OCI-LY7 (cell line): ENCODE data around the gene IER5L. TPM values are rescaled to one million over a fixed set of nuclear protein-coding genes. Genes with fewer than 3 reads are reported as not detected.

Experiments used
- BruUV-seq: library from RNA; stranded (reverse); fragments of 400-500 nt; replicated peaks from 2 replicates; lab custom pipeline; 2021; lab: Mats Ljungman, UMichigan
- CTCF ChIA-PET: fragments of 300-600 bp; sonication (Branson Sonifier 250); formaldehyde crosslinking; loops from one replicate; lab custom pipeline; 2022; ENCODE audit warnings: antibody characterized with exemption; ENCODE audit not compliant: unreplicated experiment; lab: Charles Lee
- POLR2A ChIA-PET: fragments of 300-600 bp; sonication (Branson Sonifier 250); formaldehyde crosslinking; loops from one replicate; lab custom pipeline; 2022; ENCODE audit warnings: antibody characterized with exemption; lab: Charles Lee
- DNase-seq: peaks from one replicate; pipeline ENCODE4 v3.0.0-alpha.2; 2015; ENCODE audit warnings: low spot score
- H2AFZ ChIP-seq: fragments of 200-600 bp; sonication (generic), shearing (Covaris generic); 2 replicates; pipeline ENCODE4 v1.6.1; 2014; ENCODE audit warnings: mild to moderate bottlenecking, antibody characterized with exemption, low read length, moderate library complexity
- H3K27ac ChIP-seq: fragments of 200-600 bp; sonication (generic); 2 replicates; pipeline ENCODE4 v1.5.1; 2014; ENCODE audit warnings: mixed run types, low read depth, mild to moderate bottlenecking, moderate library complexity, low read length, inconsistent platforms; ENCODE audit not compliant: poor library complexity, severe bottlenecking
- H3K36me3 ChIP-seq: fragments of 200-600 bp; sonication (generic); 2 replicates; pipeline ENCODE4 v1.6.1; 2014; ENCODE audit warnings: mild to moderate bottlenecking, antibody characterized with exemption, low read length, moderate library complexity, mixed read lengths; ENCODE audit not compliant: insufficient read depth
- H3K4me1 ChIP-seq: fragments of 200-600 bp; sonication (generic); 2 replicates; pipeline ENCODE4 v1.5.1; 2014; ENCODE audit warnings: mild to moderate bottlenecking, low read length; ENCODE audit not compliant: insufficient read depth, poor library complexity, severe bottlenecking
- H3K4me2 ChIP-seq: fragments of 200-600 bp; sonication (generic); 2 replicates; pipeline ENCODE4 v1.6.1; 2014; ENCODE audit warnings: mild to moderate bottlenecking, low read length
- H3K4me3 ChIP-seq: fragments of 200-600 bp; sonication (generic); 2 replicates; pipeline ENCODE4 v1.5.1; 2014; ENCODE audit warnings: mild to moderate bottlenecking, low read depth, low read length; ENCODE audit not compliant: poor library complexity, severe bottlenecking
- H3K79me2 ChIP-seq: fragments of 200-600 bp; sonication (generic); 2 replicates; pipeline ENCODE4 v1.6.1; 2016; ENCODE audit warnings: low read depth, mild to moderate bottlenecking, low read length, moderate library complexity, mixed read lengths; ENCODE audit not compliant: insufficient read depth
- H3K9me2 ChIP-seq: fragments of 200-600 bp; sonication (generic); 2 replicates; pipeline ENCODE4 v1.6.1; 2016; ENCODE audit warnings: mild to moderate bottlenecking, low read length, mixed read lengths; ENCODE audit not compliant: insufficient read depth
- H3K9me3 ChIP-seq: fragments of 200-600 bp; sonication (generic); 2 replicates; pipeline ENCODE4 v1.6.1; 2014; ENCODE audit warnings: mild to moderate bottlenecking, mixed run types, low read length, mixed read lengths
- H4K20me1 ChIP-seq: fragments of 200-600 bp; sonication (generic); 2 replicates; pipeline ENCODE4 v1.6.1; 2014; ENCODE audit warnings: mild to moderate bottlenecking, antibody characterized with exemption, low read length, moderate library complexity, mixed read lengths; ENCODE audit not compliant: insufficient read depth
- CTCF ChIP-seq: fragments of 200-600 bp; sonication (generic); conservative IDR thresholded peaks from 2 replicates; pipeline ENCODE4 v1.5.1; 2014; ENCODE audit warnings: mild to moderate bottlenecking, antibody characterized with exemption, low read length, moderate library complexity, mixed read lengths
- EZH2phosphoT487 ChIP-seq: fragments of 200-600 bp; sonication (generic); IDR thresholded peaks from 2 replicates; pipeline ENCODE4 v1.6.1; 2018; ENCODE audit warnings: low read depth, borderline replicate concordance, mild to moderate bottlenecking, mixed run types, antibody characterized with exemption, low read length, moderate library complexity, mixed read lengths
- intact Hi-C: fragments of 100-400 bp; cut with micrococcal nuclease; formaldehyde crosslinking; loops from one replicate; pipeline ENCODE4 v1.10.0; 2022; ENCODE audit not compliant: unreplicated experiment
- total RNA-seq, 2 experiments: library from RNA; depleted of rRNA in 1 of 2; stranded (reverse); fragments of >200 nt in 1 of 2; shearing (Covaris generic) in 1 of 2; gene quantifications; 2 replicates each; pipeline ENCODE4 v1.2.3, GENCODE V29; 2014 to 2022

Gene IER5L
- total RNA-seq, 2 experiments from 2014 or later: 2.8 to 21.2 TPM

DNA sequence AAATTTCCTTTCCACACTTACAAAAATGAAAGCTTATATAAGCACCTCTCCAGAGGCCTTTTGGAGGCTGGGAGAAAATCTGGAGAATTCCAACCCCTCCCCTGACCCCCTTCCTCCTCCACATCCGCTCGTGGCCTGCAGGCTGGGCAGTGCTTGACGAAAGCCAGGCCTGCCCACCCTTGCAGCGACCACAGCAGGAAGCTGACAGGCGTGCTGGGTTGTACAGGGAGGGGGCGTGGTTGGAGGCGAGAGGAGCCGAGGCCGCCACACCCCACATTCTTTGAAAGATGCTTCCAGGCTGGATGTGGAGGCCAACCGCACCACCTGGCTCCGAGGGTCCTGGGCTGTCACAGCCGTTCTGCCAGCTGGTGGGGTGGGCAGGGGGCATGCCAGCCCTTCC is 47.8 kb upstream of the IER5L start:
- Histone ChIP-seq H3K79me2 (no peaks in the 10 kb centered on the region), H3K4me1 (peaks cover 26% of the 10 kb centered on the region), H4K20me1 (no peaks in the 10 kb centered on the region), H3K9me2 (no peaks in the 10 kb centered on the region), H3K27ac (no peak overlapping the region), H3K4me2 (no peak overlapping the region), H3K36me3 (no peaks in the 10 kb centered on the region), H3K4me3 (no peak overlapping the region), H3K9me3 (no peaks in the 10 kb centered on the region), H2AFZ (no peak overlapping the region)
- TF ChIP-seq CTCF (no peak), EZH2phosphoT487 (no peak)
- BruUV-seq: no TSS peak
- DNase-seq: no peak
- CTCF ChIA-PET: no interaction called here
- intact Hi-C loops: no loop called here
- POLR2A ChIA-PET: no interaction called here

- Histone ChIP-seq H3K9me2 (no peaks in the 10 kb centered on the region), H3K9me3 (no peaks in the 10 kb centered on the region), H2AFZ (no peak overlapping the region), H3K27ac (no peak overlapping the region), H3K36me3 (no peaks in the 10 kb centered on the region), H3K4me1 (peaks cover 29% of the 10 kb centered on the region), H3K4me2 (no peak overlapping the region), H4K20me1 (no peaks in the 10 kb centered on the region), H3K4me3 (no peak overlapping the region), H3K79me2 (no peaks in the 10 kb centered on the region)
- CTCF ChIA-PET: no interaction called here
- no TSS peak for BruUV-seq
- DNase-seq: no peak
- POLR2A ChIA-PET: no interaction called here
- intact Hi-C loops: no loop called here
- no peak for TF ChIP-seq CTCF
- TF ChIP-seq EZH2phosphoT487: no peak
These were observed 47.4 kb upstream of the IER5L start for GRCh38 chr9:129225490-129225778.

DNA sequence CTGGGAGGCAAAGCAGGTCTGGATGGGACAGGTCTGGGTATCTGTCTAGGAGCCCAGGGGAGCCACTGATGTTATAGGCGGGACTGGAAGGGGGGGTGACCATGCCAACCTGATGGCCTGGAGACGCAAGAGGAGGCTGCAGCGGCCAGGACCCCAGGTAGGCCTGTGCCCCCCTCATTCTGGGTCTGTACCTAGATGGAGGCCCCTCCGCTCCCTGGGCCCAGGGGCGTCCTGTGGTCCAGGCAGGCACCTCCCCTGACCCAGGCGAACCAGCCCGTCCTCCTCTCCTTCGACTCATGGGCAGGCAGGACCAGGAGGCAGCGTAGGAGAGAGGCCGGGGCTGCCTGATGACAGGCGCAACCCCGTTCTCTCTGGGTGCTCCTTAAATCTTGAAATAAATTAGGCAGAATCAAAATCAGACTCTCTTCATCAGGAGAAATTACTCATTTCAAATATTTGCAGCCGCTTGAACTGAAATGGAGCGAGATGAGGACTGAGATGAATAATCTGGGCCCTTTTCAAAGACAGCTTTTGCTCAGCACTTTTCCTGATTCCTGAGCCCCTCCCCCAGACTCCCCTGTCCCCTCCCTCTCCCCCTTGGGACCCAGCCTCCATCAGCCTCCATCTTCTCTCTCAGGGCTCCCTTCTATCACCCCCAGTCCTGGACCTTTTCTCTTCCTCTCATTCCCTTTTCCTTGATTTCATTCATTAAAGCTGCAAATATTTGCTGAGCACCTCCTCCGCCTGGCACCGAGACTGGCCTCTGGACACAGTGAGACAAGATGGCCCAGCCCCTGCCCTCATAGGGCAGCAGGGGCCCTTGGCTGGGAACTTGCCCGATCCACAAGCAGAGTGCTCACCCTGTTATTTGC is 46.8 kb upstream of the IER5L start:
- CTCF ChIA-PET: no interaction called here
- no peak overlapping the region for H2AFZ ChIP-seq
- BruUV-seq: no TSS peak
- H3K4me3 ChIP-seq: no peak overlapping the region
- H3K36me3 ChIP-seq: no peaks in the 10 kb centered on the region
- no peak overlapping the region for H3K4me2 ChIP-seq
- POLR2A ChIA-PET: no interaction called here
- intact Hi-C loops: no loop called here
- no peaks in the 10 kb centered on the region for H4K20me1 ChIP-seq
- no peaks in the 10 kb centered on the region for H3K9me2 ChIP-seq
- H3K4me1 ChIP-seq: peaks cover 25% of the 10 kb centered on the region
- no peaks in the 10 kb centered on the region for H3K9me3 ChIP-seq
- no peak for TF ChIP-seq EZH2phosphoT487
- no peak for TF ChIP-seq CTCF
- H3K27ac ChIP-seq: no peak overlapping the region
- no peaks in the 10 kb centered on the region for H3K79me2 ChIP-seq
- no peak for DNase-seq
